Measurements from ENCODE around the gene CCNI.
A peak's percentile ranks its signal among the peaks of the same experiment; 100 is the strongest.
"Not testable (repeated sequence)": the region's sequence is repeated elsewhere in the genome, so short reads cannot be mapped to it uniquely, and the experiment has no call there.

CCNI gene

GRCh38 chr4:77037736-77038135 lies 38.1 kb downstream of the CCNI start:
- no peak for DNase-seq

GRCh38 chr4:77037168-77037567 lies 38.6 kb downstream of the CCNI start:
- not testable (repeated sequence) for DNase-seq

GRCh38 chr4:77036206-77036605 lies 39.6 kb downstream of the CCNI start:
- no peak for DNase-seq

GRCh38 chr4:77035153-77035552 lies 40.6 kb downstream of the CCNI start:
- DNase-seq: no peak

- DNase-seq: no peak
Measured at GRCh38 chr4:77031544-77031943, 44.2 kb downstream of the CCNI start.

GRCh38 chr4:77029757-77030156 lies 46.0 kb downstream of the CCNI start:
- DNase-seq: not testable (repeated sequence)

- no peak for DNase-seq
Measured at GRCh38 chr4:77028246-77028645, 47.5 kb downstream of the CCNI start.

GRCh38 chr4:77026322-77026704 lies 49.5 kb downstream of the CCNI start:
- DNase-seq: no peak

- DNase-seq: no peak
Measured at GRCh38 chr4:77025643-77026321, 50.0 kb downstream of the CCNI start.

- no peak for DNase-seq
Measured at GRCh38 chr4:77023920-77024319, 51.9 kb downstream of the CCNI start.

- DNase-seq: no peak
Measured at GRCh38 chr4:77022560-77023179, 53.1 kb downstream of the CCNI start.

GRCh38 chr4:77021614-77022089 lies 54.1 kb downstream of the CCNI start:
- DNase-seq: peak in 1 of 2 donors; percentile 20

GRCh38 chr4:77020017-77020416 lies 55.8 kb downstream of the CCNI start:
- no peak for DNase-seq

- no peak for DNase-seq
Measured at GRCh38 chr4:77015390-77015789, 60.4 kb downstream of the CCNI start.

- no peak for DNase-seq
Measured at GRCh38 chr4:77014256-77014655, 61.5 kb downstream of the CCNI start.

GRCh38 chr4:77012726-77013125 lies 63.1 kb downstream of the CCNI start:
- DNase-seq: no peak

GRCh38 chr4:77010841-77011354 lies 64.9 kb downstream of the CCNI start:
- no peak for DNase-seq

GRCh38 chr4:77009511-77010115 lies 66.2 kb downstream of the CCNI start:
- no peak for DNase-seq

GRCh38 chr4:77007358-77008230 lies 68.2 kb downstream of the CCNI start:
- no peak for DNase-seq

GRCh38 chr4:77006753-77007353 lies 68.9 kb downstream of the CCNI start:
- no peak for DNase-seq

- no peak for DNase-seq
Measured at GRCh38 chr4:77003400-77003799, 72.4 kb downstream of the CCNI start.

GRCh38 chr4:77002321-77003107 lies 73.3 kb downstream of the CCNI start:
- no peak for DNase-seq
